ENCODE measurements around the gene COX19. TPM values are rescaled to one million over a fixed set of nuclear protein-coding genes. Genes with fewer than 3 reads are reported as not detected.

COX19 gene
- polyA plus RNA-seq: 33.5 TPM
- long read RNA-seq, donor 1, partial matches to known transcripts: 204 of 428 reads
- long read RNA-seq, donor 1, other reads (novel, unspliced or antisense): 218 of 428 reads
- long read RNA-seq, donor 2, transcript COX19-201 (3 exons, 3,666 nt): major isoform, 15 of 504 reads
- long read RNA-seq, donor 2, transcript COX19-203 (2 exons, 714 nt): minor isoform, 6 of 504 reads
- long read RNA-seq, donor 2, partial matches to known transcripts: 303 of 504 reads
- long read RNA-seq, donor 2, other reads (novel, unspliced or antisense): 179 of 504 reads
- long read RNA-seq, donor 3, transcript COX19-201 (3 exons, 3,666 nt): major isoform, 12 of 1,040 reads
- long read RNA-seq, donor 3, partial matches to known transcripts: 919 of 1,040 reads
- long read RNA-seq, donor 3, other reads (novel, unspliced or antisense): 104 of 1,040 reads
- long read RNA-seq, donor 4, partial matches to known transcripts: 21 of 24 reads
- long read RNA-seq, donor 4, other reads (novel, unspliced or antisense): 0 of 24 reads
- long read RNA-seq, donor 5, transcript COX19-201 (3 exons, 3,666 nt): major isoform, 9 of 311 reads
- long read RNA-seq, donor 5, partial matches to known transcripts: 260 of 311 reads
- long read RNA-seq, donor 5, other reads (novel, unspliced or antisense): 39 of 311 reads
- long read RNA-seq, donor 6, transcript COX19-201 (3 exons, 3,666 nt): major isoform, 6 of 11 reads
- long read RNA-seq, donor 6, partial matches to known transcripts: 0 of 11 reads
- long read RNA-seq, donor 6, other reads (novel, unspliced or antisense): 0 of 11 reads
- long read RNA-seq, donor 7, transcript COX19-201 (3 exons, 3,666 nt): major isoform, 8 of 61 reads
- long read RNA-seq, donor 7, partial matches to known transcripts: 51 of 61 reads
- long read RNA-seq, donor 7, other reads (novel, unspliced or antisense): 0 of 61 reads
- long read RNA-seq, donor 8, transcript COX19-203 (2 exons, 714 nt): minor isoform, 9 of 850 reads
- long read RNA-seq, donor 8, transcript COX19-201 (3 exons, 3,666 nt): major isoform, 10 of 850 reads
- long read RNA-seq, donor 8, partial matches to known transcripts: 764 of 850 reads
- long read RNA-seq, donor 8, other reads (novel, unspliced or antisense): 66 of 850 reads
- long read RNA-seq, donor 9, transcript COX19-201 (3 exons, 3,666 nt): major isoform, 13 of 279 reads
- long read RNA-seq, donor 9, partial matches to known transcripts: 167 of 279 reads
- long read RNA-seq, donor 9, other reads (novel, unspliced or antisense): 95 of 279 reads
- long read RNA-seq, donor 10, transcript COX19-201 (3 exons, 3,666 nt): major isoform, 15 of 326 reads
- long read RNA-seq, donor 10, transcript COX19-203 (2 exons, 714 nt): minor isoform, 5 of 326 reads
- long read RNA-seq, donor 10, partial matches to known transcripts: 288 of 326 reads
- long read RNA-seq, donor 10, other reads (novel, unspliced or antisense): 18 of 326 reads
- long read RNA-seq, donor 11, transcript COX19-203 (2 exons, 714 nt): major isoform, 5 of 248 reads
- long read RNA-seq, donor 11, partial matches to known transcripts: 129 of 248 reads
- long read RNA-seq, donor 11, other reads (novel, unspliced or antisense): 110 of 248 reads

- peaks cover 66% of the 10 kb centered on the region for H3K4me1 ChIP-seq (ENCODE audit: control insufficient read depth, insufficient read depth, low read length)
- peak within 1 kb of the TSS; percentile 96 for H3K4me3 ChIP-seq (ENCODE audit: low read length)
- no peaks in the 10 kb centered on the region for H3K27me3 ChIP-seq (ENCODE audit: control insufficient read depth, insufficient read depth, low read length)
- peak within 1 kb of the TSS; percentile 96 for H3K27ac ChIP-seq (ENCODE audit: low read length)
- H3K9me3 ChIP-seq (ENCODE audit: control insufficient read depth, low read depth, low read length): peaks cover 4% of the 10 kb centered on the region
- DNase-seq: peak; percentile 89 to 91
- H3K36me3 ChIP-seq (ENCODE audit: control insufficient read depth, insufficient read depth, low read length): peaks cover 28% of the 10 kb centered on the region
- WGBS (ENCODE audit: insufficient coverage, low lambda C conversion rate): no CpG with 5 or more reads among the region's 78 CpGs
These were observed at the start of gene COX19 for GRCh38 chr7:974820-975681. Gene COX19 (minus strand): TSS chr7:975549. CDS start chr7:975509, 40 bp downstream.

GRCh38 chr7:1024331-1024841, 49.0 kb upstream of the COX19 start:
- no peak overlapping the region for H3K27ac ChIP-seq (ENCODE audit: low read length)
- no peaks in the 10 kb centered on the region for H3K27me3 ChIP-seq (ENCODE audit: control insufficient read depth, insufficient read depth, low read length)
- peaks cover 36% of the 10 kb centered on the region for H3K9me3 ChIP-seq (ENCODE audit: control insufficient read depth, low read depth, low read length)
- peaks cover 44% of the 10 kb centered on the region for H3K36me3 ChIP-seq (ENCODE audit: control insufficient read depth, insufficient read depth, low read length)
- WGBS (ENCODE audit: insufficient coverage, low lambda C conversion rate): no CpG with 5 or more reads among the region's 15 CpGs
- no peak for DNase-seq
- H3K4me3 ChIP-seq (ENCODE audit: low read length): no peak overlapping the region
- H3K4me1 ChIP-seq (ENCODE audit: control insufficient read depth, insufficient read depth, low read length): peaks cover 9% of the 10 kb centered on the region

GRCh38 chr7:1022801-1023465, 47.6 kb upstream of the COX19 start:
- no peak overlapping the region for H3K4me3 ChIP-seq (ENCODE audit: low read length)
- H3K36me3 ChIP-seq (ENCODE audit: control insufficient read depth, insufficient read depth, low read length): peaks cover 44% of the 10 kb centered on the region
- WGBS (ENCODE audit: insufficient coverage, low lambda C conversion rate): 100% methylated on average over 2 of the region's 45 CpGs

GRCh38 chr7:1022356-1022755, 47.0 kb upstream of the COX19 start:
- Histone ChIP-seq H3K36me3 (ENCODE audit: control insufficient read depth, insufficient read depth, low read length) (peaks cover 44% of the 10 kb centered on the region), H3K4me3 (ENCODE audit: low read length) (no peak overlapping the region), H3K4me1 (ENCODE audit: control insufficient read depth, insufficient read depth, low read length) (no peaks in the 10 kb centered on the region), H3K9me3 (ENCODE audit: control insufficient read depth, low read depth, low read length) (peaks cover 35% of the 10 kb centered on the region), H3K27ac (ENCODE audit: low read length) (no peak overlapping the region), H3K27me3 (ENCODE audit: control insufficient read depth, insufficient read depth, low read length) (no peaks in the 10 kb centered on the region)
- 93% methylated on average over 3 of the region's 17 CpGs for WGBS (ENCODE audit: insufficient coverage, low lambda C conversion rate)
- DNase-seq: no peak

More at GRCh38 chr7:1022801-1023465, 47.6 kb upstream of the COX19 start:
- H3K27ac ChIP-seq (ENCODE audit: low read length): no peak overlapping the region
- no peak for DNase-seq
- H3K4me1 ChIP-seq (ENCODE audit: control insufficient read depth, insufficient read depth, low read length): no peaks in the 10 kb centered on the region
- peaks cover 35% of the 10 kb centered on the region for H3K9me3 ChIP-seq (ENCODE audit: control insufficient read depth, low read depth, low read length)
- no peaks in the 10 kb centered on the region for H3K27me3 ChIP-seq (ENCODE audit: control insufficient read depth, insufficient read depth, low read length)

DNA sequence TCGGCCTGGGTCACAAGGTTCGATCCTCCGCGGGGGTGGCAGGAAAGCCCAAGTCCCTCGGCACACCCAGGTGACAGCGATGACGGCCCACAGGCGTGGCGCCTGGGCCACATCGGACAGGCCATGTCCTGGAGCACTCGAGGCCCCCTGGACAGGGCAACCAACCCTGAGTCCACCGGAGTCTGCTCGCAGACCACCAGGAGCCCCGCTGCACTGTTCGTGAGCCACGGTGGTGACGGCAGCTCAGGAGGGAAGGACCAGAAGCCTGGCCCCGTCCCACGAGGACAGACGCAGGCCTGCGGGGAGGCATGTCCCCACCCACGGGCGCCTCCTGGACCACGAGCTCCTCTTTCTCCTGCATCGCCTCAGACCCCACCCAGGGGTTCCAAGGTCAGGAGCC, 46.6 kb upstream of the COX19 start:
- no peaks in the 10 kb centered on the region for H3K27me3 ChIP-seq (ENCODE audit: control insufficient read depth, insufficient read depth, low read length)
- H3K4me1 ChIP-seq (ENCODE audit: control insufficient read depth, insufficient read depth, low read length): no peaks in the 10 kb centered on the region
- no peak overlapping the region for H3K4me3 ChIP-seq (ENCODE audit: low read length)
- H3K36me3 ChIP-seq (ENCODE audit: control insufficient read depth, insufficient read depth, low read length): peaks cover 44% of the 10 kb centered on the region
- no CpG with 5 or more reads among the region's 25 CpGs for WGBS (ENCODE audit: insufficient coverage, low lambda C conversion rate)
- DNase-seq: no peak
- H3K9me3 ChIP-seq (ENCODE audit: control insufficient read depth, low read depth, low read length): peaks cover 35% of the 10 kb centered on the region
- H3K27ac ChIP-seq (ENCODE audit: low read length): no peak overlapping the region

DNA sequence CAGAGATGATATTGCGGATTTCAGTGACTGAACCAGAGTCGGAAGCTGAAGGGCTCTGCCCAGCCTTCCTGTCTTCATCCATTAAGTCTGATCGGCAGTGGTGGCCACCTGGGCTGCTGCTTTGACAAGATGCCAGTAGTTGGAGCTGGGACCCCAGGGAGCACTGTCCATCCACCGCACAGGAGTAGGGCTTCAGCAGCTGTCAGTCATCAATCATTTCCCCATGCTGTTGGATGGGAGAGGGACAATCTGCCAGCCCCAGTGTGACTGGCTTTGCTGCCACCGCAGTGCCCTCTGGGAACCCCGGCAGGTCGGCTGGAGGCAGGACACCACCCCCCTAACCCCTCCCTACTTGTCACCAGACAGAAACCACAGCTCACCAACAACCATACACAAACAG, 46.0 kb upstream of the COX19 start:
- Histone ChIP-seq H3K27me3 (ENCODE audit: control insufficient read depth, insufficient read depth, low read length) (no peaks in the 10 kb centered on the region), H3K4me1 (ENCODE audit: control insufficient read depth, insufficient read depth, low read length) (no peaks in the 10 kb centered on the region), H3K9me3 (ENCODE audit: control insufficient read depth, low read depth, low read length) (peaks cover 41% of the 10 kb centered on the region), H3K27ac (ENCODE audit: low read length) (no peak overlapping the region), H3K36me3 (ENCODE audit: control insufficient read depth, insufficient read depth, low read length) (peaks cover 40% of the 10 kb centered on the region), H3K4me3 (ENCODE audit: low read length) (no peak overlapping the region)
- DNase-seq: no peak
- WGBS (ENCODE audit: insufficient coverage, low lambda C conversion rate): no CpG with 5 or more reads among the region's 7 CpGs

DNA sequence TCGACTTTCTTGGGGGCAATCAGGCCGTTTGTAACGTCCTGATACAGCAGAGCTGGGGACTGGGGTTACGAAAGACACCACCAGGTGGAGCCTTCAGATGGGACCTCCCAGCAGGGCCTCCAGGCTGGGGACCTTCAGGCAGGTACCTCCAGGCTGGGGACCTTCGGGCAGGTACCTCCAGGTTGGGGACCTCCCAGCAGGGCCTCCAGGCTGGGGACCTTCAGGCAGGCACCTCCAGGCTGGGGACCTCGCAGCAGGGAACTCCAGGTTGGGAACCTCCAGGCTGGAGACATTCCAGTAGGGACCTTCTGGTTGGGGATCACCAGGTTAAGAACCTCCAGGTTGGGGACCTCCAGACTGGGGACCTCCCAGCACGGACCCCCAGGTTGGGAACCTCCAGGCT, 45.5 kb upstream of the COX19 start:
- no peak overlapping the region for H3K27ac ChIP-seq (ENCODE audit: low read length)

GRCh38 chr7:1019789-1020610, 44.7 kb upstream of the COX19 start:
- Histone ChIP-seq H3K4me1 (ENCODE audit: control insufficient read depth, insufficient read depth, low read length) (peaks cover 11% of the 10 kb centered on the region), H3K9me3 (ENCODE audit: control insufficient read depth, low read depth, low read length) (peaks cover 40% of the 10 kb centered on the region), H3K4me3 (ENCODE audit: low read length) (no peak overlapping the region), H3K36me3 (ENCODE audit: control insufficient read depth, insufficient read depth, low read length) (peaks cover 27% of the 10 kb centered on the region), H3K27ac (ENCODE audit: low read length) (no peak overlapping the region), H3K27me3 (ENCODE audit: control insufficient read depth, insufficient read depth, low read length) (no peaks in the 10 kb centered on the region)
- no peak for DNase-seq
- no CpG with 5 or more reads among the region's 42 CpGs for WGBS (ENCODE audit: insufficient coverage, low lambda C conversion rate)

More for the DNA sequence above, 45.5 kb upstream of the COX19 start:
- WGBS (ENCODE audit: insufficient coverage, low lambda C conversion rate): no CpG with 5 or more reads among the region's 7 CpGs
- no peak for DNase-seq
- Histone ChIP-seq H3K4me1 (ENCODE audit: control insufficient read depth, insufficient read depth, low read length) (peaks cover 3% of the 10 kb centered on the region), H3K27me3 (ENCODE audit: control insufficient read depth, insufficient read depth, low read length) (no peaks in the 10 kb centered on the region), H3K4me3 (ENCODE audit: low read length) (no peak overlapping the region), H3K9me3 (ENCODE audit: control insufficient read depth, low read depth, low read length) (peaks cover 40% of the 10 kb centered on the region), H3K36me3 (ENCODE audit: control insufficient read depth, insufficient read depth, low read length) (peaks cover 35% of the 10 kb centered on the region)
